SK-N-DZ (cell line): ENCODE measurements around the gene PRKG1.

ENCODE experiments used
- small RNA-seq, 2 experiments: library from RNA; depleted of rRNA; stranded (forward); fragments of <200 nt; gene quantifications; one replicate each; pipeline ENCODE3, GENCODE V24; 2014

PRKG1 gene

Small RNA genes within 50 kb of the gene (small RNA-seq; reads per million reads assigned to genes)
- gene MIR605 = 0 reads per million in 2 experiments
